Fibroblast of mammary gland (primary cell): ENCODE results near the gene RRAGC.

Experiments used
- DNase-seq: peaks from one replicate; pipeline ENCODE4 v3.0.0-alpha.2; 2010; ENCODE audit warnings: low read depth
- H3K4me3 ChIP-seq: 2 replicates; pipeline ENCODE4 v1.5.1; 2011; ENCODE audit warnings: low read depth, mild to moderate bottlenecking, low read length, moderate library complexity; ENCODE audit not compliant: control insufficient read depth
- TF ChIP-seq, protein P1 (sequence below): conservative IDR thresholded peaks from 2 replicates; pipeline ENCODE4 v1.5.1; 2011; ENCODE audit warnings: low read depth, low read length, inconsistent platforms; ENCODE audit not compliant: control insufficient read depth, insufficient read depth

RRAGC gene

DNA sequence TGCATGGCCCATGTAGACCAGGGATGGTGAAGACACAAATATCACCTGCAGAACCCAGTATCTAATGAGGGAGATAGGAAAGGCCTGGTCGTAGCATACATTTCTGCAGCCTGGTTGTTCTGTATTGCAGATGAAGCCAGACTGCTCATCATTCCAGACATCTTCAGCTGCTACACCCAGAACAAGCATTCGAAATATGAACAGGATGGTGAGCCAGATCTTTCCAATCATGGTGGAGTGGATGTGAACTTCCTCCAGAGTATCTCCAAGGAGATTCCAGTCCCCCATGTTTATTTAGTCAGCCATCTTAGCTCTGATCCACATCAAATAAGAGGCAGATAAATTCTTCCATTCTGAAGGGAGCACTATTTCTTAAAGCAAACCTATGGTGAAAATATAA lies 16.2 kb upstream of the RRAGC start:
- TF ChIP-seq, protein P1, sequence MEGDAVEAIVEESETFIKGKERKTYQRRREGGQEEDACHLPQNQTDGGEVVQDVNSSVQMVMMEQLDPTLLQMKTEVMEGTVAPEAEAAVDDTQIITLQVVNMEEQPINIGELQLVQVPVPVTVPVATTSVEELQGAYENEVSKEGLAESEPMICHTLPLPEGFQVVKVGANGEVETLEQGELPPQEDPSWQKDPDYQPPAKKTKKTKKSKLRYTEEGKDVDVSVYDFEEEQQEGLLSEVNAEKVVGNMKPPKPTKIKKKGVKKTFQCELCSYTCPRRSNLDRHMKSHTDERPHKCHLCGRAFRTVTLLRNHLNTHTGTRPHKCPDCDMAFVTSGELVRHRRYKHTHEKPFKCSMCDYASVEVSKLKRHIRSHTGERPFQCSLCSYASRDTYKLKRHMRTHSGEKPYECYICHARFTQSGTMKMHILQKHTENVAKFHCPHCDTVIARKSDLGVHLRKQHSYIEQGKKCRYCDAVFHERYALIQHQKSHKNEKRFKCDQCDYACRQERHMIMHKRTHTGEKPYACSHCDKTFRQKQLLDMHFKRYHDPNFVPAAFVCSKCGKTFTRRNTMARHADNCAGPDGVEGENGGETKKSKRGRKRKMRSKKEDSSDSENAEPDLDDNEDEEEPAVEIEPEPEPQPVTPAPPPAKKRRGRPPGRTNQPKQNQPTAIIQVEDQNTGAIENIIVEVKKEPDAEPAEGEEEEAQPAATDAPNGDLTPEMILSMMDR, result no peak
- no peak for DNase-seq
- no peak overlapping the region for H3K4me3 ChIP-seq

DNA sequence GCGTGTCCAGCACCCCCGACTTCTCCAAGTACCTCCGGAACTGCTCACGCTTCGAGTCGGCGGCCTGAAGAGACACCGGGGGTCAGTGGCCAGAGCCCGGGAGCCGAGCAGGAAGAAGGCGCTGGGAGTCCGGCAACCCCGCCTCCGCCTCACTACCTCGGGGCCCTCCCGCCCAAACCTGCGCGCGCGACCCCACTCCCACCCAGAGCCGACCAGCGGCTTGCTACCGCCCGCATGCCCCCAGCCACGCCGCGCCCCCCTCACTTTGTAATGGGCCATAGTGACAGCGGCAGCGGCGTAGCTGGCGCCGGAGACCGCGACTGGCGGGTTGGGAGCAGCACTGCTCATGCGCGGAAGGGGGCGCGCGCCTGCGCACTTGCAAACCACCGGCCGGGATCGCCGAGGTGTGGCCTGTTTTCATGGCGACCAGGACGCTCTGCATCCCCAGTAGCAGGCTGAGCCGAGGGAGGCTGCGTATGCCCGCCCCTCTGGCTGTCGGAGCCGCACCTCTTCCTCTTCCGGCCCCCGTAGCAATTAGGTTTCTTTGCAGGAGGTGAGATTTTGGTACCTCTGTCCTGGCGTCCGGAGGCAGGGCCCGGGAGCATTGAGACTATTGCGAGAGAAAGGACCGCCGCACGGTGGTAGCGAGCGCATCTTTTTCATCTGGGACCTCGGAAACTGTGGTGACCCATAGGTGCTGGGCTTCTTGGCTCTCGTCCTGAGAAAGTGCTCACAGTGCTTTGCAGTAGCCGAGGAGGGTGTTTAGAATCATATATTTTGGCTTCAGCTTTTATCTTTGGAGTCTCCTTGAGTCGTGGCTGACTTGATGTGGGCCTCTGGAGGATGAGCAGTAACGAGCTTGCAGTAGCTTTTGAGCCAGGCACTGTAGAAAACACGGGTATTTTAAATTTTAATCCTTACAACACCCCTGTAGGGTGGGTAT lies 13.7 kb upstream of the RRAGC start, which contains the start of gene MYCBP:
MYCBP (minus strand) TSS at position 322 of the 943 bp plus-strand sequence; CDS start at position 279, 43 bp downstream.
- H3K4me3 ChIP-seq, result peak within 1 kb of the TSS; percentile 94
- TF ChIP-seq, protein P1, result no peak
- peak; percentile 93 for DNase-seq

DNA sequence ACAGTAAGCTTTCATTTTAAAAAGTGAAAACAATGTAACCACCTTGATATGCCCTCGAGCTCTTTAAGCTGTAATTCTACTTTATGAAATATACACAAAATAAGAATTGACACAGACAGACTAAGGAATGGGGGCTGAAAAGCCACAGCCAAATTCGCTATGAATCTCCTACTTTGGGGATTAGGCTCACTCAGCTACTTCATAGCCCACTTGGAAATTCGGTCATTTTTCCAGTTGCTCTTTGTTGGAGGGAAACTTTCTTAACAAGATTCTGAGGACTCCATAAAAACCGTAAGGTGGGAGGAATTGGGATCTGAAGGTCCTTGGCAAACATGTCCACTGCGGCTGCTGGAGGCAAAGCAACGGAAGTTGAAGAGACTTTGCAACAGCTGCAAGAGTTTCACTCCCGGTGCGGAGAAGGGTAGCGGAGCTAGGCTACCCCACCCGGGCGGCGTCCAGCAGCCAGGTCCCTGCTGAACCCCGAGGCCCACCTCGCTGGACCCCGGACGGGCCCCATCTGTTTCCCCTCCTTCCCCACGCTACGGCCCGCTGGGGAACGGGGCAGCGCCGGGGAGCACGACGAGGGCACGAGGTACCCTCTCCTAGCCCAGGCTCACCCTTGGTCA lies 12.9 kb upstream of the RRAGC start:
- TF ChIP-seq, protein P1, result no peak
- H3K4me3 ChIP-seq, result peak overlapping the region; percentile 94
- DNase-seq, result peak; percentile 26

DNA sequence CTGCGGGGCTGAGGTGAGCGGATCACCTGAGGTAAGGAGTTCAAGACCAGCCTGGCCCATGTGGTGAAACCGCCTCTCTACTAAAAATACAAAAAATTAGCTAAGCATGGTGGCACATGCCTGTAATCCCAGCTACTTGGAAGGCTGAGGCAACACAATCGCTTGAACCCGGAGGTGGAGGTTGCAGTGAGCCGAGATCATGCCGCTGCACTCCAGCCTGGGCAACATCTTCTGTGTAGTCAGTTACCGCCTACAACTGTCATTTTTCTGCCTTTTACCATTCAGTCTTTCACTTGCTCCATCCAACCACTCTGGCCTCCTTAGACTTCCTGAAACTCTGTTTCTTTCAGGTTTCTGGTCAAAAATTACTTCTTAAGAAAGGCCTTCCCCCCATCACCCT lies 11.4 kb upstream of the RRAGC start:
- no peak overlapping the region for H3K4me3 ChIP-seq
- TF ChIP-seq, protein P1, result no peak

DNA sequence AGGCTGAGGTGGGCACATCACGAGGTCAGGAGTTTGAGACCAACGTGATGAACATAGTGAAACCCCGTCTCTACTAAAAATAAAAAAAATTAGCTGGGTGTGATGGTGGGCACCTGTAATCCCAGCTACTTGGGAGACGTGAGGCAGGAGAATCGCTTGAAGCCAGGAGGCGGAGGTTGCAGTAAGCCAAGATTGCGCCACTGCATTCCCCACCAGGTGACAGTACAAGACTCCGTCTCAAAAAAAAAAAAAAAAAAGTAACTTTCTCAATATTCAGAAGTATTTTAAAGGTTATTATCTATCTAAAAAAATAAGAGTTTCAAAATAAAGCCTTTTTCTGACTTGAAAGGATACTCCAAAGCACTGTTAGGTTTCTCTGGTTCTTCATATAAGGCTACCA lies 7.6 kb upstream of the RRAGC start:
- DNase-seq, result no peak
- no peak overlapping the region for H3K4me3 ChIP-seq
- TF ChIP-seq, protein P1, result no peak

More for the DNA sequence above, 11.4 kb upstream of the RRAGC start:
- no peak for DNase-seq

DNA sequence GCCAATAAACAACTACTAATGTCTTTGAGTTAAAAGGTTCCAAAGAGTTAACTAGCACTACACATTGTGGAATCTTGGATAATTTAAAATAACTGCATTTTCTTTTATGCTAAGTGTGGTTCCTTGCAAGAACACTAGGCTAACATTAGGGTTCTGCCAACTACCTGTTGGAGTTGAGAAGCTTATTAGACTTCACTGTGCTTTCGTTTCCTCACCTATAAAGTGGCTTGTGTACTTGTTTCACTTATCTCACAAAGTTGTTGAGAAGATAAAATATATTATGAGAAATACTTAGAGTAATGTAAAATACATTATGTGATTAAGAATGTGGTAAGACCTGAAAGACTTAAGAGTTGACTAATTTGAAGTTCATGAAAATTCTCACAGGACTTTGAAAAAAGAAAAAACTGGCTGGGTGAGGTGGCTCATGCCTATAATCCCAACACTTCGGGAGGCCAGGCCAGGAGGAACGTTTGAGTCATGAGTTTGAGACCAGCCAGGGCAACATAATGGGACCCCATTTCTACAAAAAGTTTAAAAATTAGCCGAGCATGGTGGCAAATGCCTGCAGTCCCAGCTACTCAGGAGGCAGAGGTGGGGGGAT lies 5.6 kb upstream of the RRAGC start:
- TF ChIP-seq, protein P1, result peak; percentile 3

More for the DNA sequence above, 5.6 kb upstream of the RRAGC start:
- H3K4me3 ChIP-seq, result no peak overlapping the region
- no peak for DNase-seq
